Measurements from ENCODE around the gene DNAH14. TPM values are rescaled to one million over a fixed set of nuclear protein-coding genes. Genes with fewer than 3 reads are reported as not detected.
"Not testable (repeated sequence)": the region's sequence is repeated elsewhere in the genome, so short reads cannot be mapped to it uniquely, and the experiment has no call there.

Gene DNAH14
- total and polyA plus RNA-seq, 4 donors = 2.7 to 19.8 (median 9.6) TPM

DNA sequence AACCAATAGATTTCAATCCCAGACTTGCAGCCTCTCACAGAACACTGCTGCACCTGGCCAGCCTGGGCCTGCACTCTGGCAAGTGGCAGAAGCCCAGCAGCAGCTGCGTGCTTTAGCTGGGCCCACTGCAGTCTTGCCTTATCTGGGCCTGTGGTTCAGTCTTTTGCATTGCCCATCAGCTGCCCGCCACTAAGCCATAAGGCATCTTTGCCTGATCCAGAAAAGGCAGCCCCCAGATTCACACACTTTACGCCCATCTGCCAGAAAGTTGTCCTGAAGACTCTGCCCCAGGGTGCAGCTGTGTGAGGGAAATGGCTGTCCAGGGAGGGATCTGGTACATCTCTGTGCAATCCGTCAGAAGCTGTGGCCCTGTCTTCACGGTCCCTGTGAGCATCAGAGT lies 217.0 kb downstream of the DNAH14 start:
- H3K9me3 ChIP-seq (ENCODE audit: control insufficient read depth in 4 of 4, low read length in 3 of 4) = no peaks in the 10 kb centered on the region
- no peaks in the 10 kb centered on the region for H3K4me1 ChIP-seq (ENCODE audit: control insufficient read depth in 4 of 4, insufficient read depth in 4 of 4, low read length in 3 of 4)
- 84% methylated on average over 5 of the region's 5 CpGs for WGBS
- H3K4me3 ChIP-seq (ENCODE audit: low read depth in 1 of 3, low read length in 3 of 3) = no peak overlapping the region
- H3K27ac ChIP-seq (ENCODE audit: low read depth in 1 of 2, low read length in 2 of 2) = no peak overlapping the region
- TF ChIP-seq, protein P1, sequence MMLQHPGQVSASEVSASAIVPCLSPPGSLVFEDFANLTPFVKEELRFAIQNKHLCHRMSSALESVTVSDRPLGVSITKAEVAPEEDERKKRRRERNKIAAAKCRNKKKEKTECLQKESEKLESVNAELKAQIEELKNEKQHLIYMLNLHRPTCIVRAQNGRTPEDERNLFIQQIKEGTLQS (IDR thresholded peaks at IDR 0.05) = no peak
- TF ChIP-seq FOXA2 (IDR thresholded peaks at IDR 0.05) (no peak), CTCF (IDR thresholded peaks at IDR 0.05; ENCODE audit: low read depth, low read length, missing input control) (no peak), MAX (IDR thresholded peaks at IDR 0.05) (no peak), RAD21 (IDR thresholded peaks at IDR 0.05) (no peak), YY1 (IDR thresholded peaks at IDR 0.05) (no peak), RXRA (IDR thresholded peaks at IDR 0.05) (no peak)
- TF ChIP-seq, protein P2, sequence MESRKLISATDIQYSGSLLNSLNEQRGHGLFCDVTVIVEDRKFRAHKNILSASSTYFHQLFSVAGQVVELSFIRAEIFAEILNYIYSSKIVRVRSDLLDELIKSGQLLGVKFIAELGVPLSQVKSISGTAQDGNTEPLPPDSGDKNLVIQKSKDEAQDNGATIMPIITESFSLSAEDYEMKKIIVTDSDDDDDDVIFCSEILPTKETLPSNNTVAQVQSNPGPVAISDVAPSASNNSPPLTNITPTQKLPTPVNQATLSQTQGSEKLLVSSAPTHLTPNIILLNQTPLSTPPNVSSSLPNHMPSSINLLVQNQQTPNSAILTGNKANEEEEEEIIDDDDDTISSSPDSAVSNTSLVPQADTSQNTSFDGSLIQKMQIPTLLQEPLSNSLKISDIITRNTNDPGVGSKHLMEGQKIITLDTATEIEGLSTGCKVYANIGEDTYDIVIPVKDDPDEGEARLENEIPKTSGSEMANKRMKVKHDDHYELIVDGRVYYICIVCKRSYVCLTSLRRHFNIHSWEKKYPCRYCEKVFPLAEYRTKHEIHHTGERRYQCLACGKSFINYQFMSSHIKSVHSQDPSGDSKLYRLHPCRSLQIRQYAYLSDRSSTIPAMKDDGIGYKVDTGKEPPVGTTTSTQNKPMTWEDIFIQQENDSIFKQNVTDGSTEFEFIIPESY (IDR thresholded peaks at IDR 0.05) = no peak
- no peak for DNase-seq (ENCODE audit: low spot score)
- H3K27me3 ChIP-seq (ENCODE audit: control insufficient read depth in 4 of 4, insufficient read depth in 4 of 4, low read length in 3 of 4) = no peaks in the 10 kb centered on the region
- H3K36me3 ChIP-seq (ENCODE audit: control insufficient read depth in 4 of 4, insufficient read depth in 3 of 4, low read depth in 1 of 4, low read length in 3 of 4) = no peaks in the 10 kb centered on the region
- no peak overlapping the region for H3K9ac ChIP-seq (ENCODE audit: low read depth in 1 of 2, low read length in 2 of 2)

GRCh38 chr1:225147791-225148190 lies 218.3 kb downstream of the DNAH14 start:
- not testable (repeated sequence) for H3K9ac ChIP-seq (ENCODE audit: low read depth in 1 of 2, low read length in 2 of 2); H3K4me3 ChIP-seq (ENCODE audit: low read depth in 1 of 3, low read length in 3 of 3); H3K36me3 ChIP-seq (ENCODE audit: control insufficient read depth in 4 of 4, insufficient read depth in 3 of 4, low read depth in 1 of 4, low read length in 3 of 4); DNase-seq (ENCODE audit: low spot score); H3K27ac ChIP-seq (ENCODE audit: low read depth in 1 of 2, low read length in 2 of 2); H3K27me3 ChIP-seq (ENCODE audit: control insufficient read depth in 4 of 4, insufficient read depth in 4 of 4, low read length in 3 of 4); H3K4me1 ChIP-seq (ENCODE audit: control insufficient read depth in 4 of 4, insufficient read depth in 4 of 4, low read length in 3 of 4); H3K9me3 ChIP-seq (ENCODE audit: control insufficient read depth in 4 of 4, low read length in 3 of 4)

GRCh38 chr1:225152061-225152460 lies 222.6 kb downstream of the DNAH14 start:
- H3K27ac ChIP-seq (ENCODE audit: low read depth in 1 of 2, low read length in 2 of 2) = no peak overlapping the region
- H3K9ac ChIP-seq (ENCODE audit: low read depth in 1 of 2, low read length in 2 of 2) = no peak overlapping the region
- H3K4me1 ChIP-seq (ENCODE audit: control insufficient read depth in 4 of 4, insufficient read depth in 4 of 4, low read length in 3 of 4) = no peaks in the 10 kb centered on the region
- TF ChIP-seq SP1 (IDR thresholded peaks at IDR 0.05) = no peak
- TF ChIP-seq FOXA1 (IDR thresholded peaks at IDR 0.05) = no peak
- no peak for TF ChIP-seq RAD21 (IDR thresholded peaks at IDR 0.05)
- no peak for TF ChIP-seq FOXA2 (IDR thresholded peaks at IDR 0.05)
- TF ChIP-seq REST (IDR thresholded peaks at IDR 0.05) = no peak
- TF ChIP-seq MAX (IDR thresholded peaks at IDR 0.05) = no peak
- H3K9me3 ChIP-seq (ENCODE audit: control insufficient read depth in 4 of 4, low read length in 3 of 4) = no peaks in the 10 kb centered on the region
- H3K4me3 ChIP-seq (ENCODE audit: low read depth in 1 of 3, low read length in 3 of 3) = no peak overlapping the region
- no peaks in the 10 kb centered on the region for H3K27me3 ChIP-seq (ENCODE audit: control insufficient read depth in 4 of 4, insufficient read depth in 4 of 4, low read length in 3 of 4)
- no peak for DNase-seq (ENCODE audit: low spot score)
- no peaks in the 10 kb centered on the region for H3K36me3 ChIP-seq (ENCODE audit: control insufficient read depth in 4 of 4, insufficient read depth in 3 of 4, low read depth in 1 of 4, low read length in 3 of 4)
